BLaER1 treated with 17β-estradiol and CSF1 and Interleukin-3, amounts not matched to agents 10 nM and 100 nM (cell line): ENCODE measurements around the gene LHX6.

Experiments used
- H3K27ac ChIP-seq, 11 experiments: shearing (Covaris generic); formaldehyde crosslinking; 2 replicates each; pipeline ENCODE4 v1.8.1; 2022
- H3K27me3 ChIP-seq, 11 experiments: shearing (Covaris generic); formaldehyde crosslinking; 2 replicates each; pipeline ENCODE4 v1.8.1; 2022
- H3K36me3 ChIP-seq, 11 experiments: shearing (Covaris generic); formaldehyde crosslinking; 2 replicates each; pipeline ENCODE4 v1.8.1; 2022
- H3K4me1 ChIP-seq, 10 experiments: shearing (Covaris generic); formaldehyde crosslinking; 2 replicates each; pipeline ENCODE4 v1.8.1; 2022
- H3K4me2 ChIP-seq, 11 experiments: shearing (Covaris generic); formaldehyde crosslinking; 2 replicates each; pipeline ENCODE4 v1.8.1; 2022
- H3K4me3 ChIP-seq, 10 experiments: shearing (Covaris generic); formaldehyde crosslinking; 2 replicates each; pipeline ENCODE4 v1.8.1; 2022
- H3K9ac ChIP-seq, 11 experiments: shearing (Covaris generic); formaldehyde crosslinking; 2 replicates each; pipeline ENCODE4 v1.8.1; 2022
- H3K9me3 ChIP-seq, 11 experiments: shearing (Covaris generic); formaldehyde crosslinking; replicated peaks in 1 of 11; 2 replicates each; pipeline ENCODE4 v1.8.1; 2022
- H4K20me1 ChIP-seq, 11 experiments: shearing (Covaris generic); formaldehyde crosslinking; 2 replicates each; pipeline ENCODE4 v1.8.1; 2022
- Cebpa-rat ChIP-seq, 11 experiments: shearing (Covaris generic); IDR thresholded peaks; 2 replicates each; pipeline ENCODE4 v1.8.1; 2022

The LHX6 gene

GRCh38 chr9:122205176-122205575 lies 23.6 kb downstream of the LHX6 start:
- no peak overlapping the region for H3K9ac ChIP-seq
- H3K4me3 ChIP-seq: no peak overlapping the region
- no peaks in the 10 kb centered on the region for H3K9me3 ChIP-seq
- H3K27ac ChIP-seq: no peak overlapping the region
- no peak for TF ChIP-seq Cebpa-rat (IDR thresholded peaks at IDR 0.05)
- no peaks in the 10 kb centered on the region for H3K36me3 ChIP-seq
- no peak overlapping the region for H3K4me2 ChIP-seq
- H3K27me3 ChIP-seq: no peaks in the 10 kb centered on the region
- no peaks in the 10 kb centered on the region for H3K4me1 ChIP-seq
- no peaks in the 10 kb centered on the region; a peak in 1 of 22 replicates for H4K20me1 ChIP-seq

- Histone ChIP-seq H4K20me1 (no peaks in the 10 kb centered on the region; a peak in 1 of 22 replicates), H3K9ac (no peak overlapping the region), H3K36me3 (no peaks in the 10 kb centered on the region), H3K9me3 (no peaks in the 10 kb centered on the region), H3K4me3 (no peak overlapping the region), H3K27me3 (no peaks in the 10 kb centered on the region), H3K4me1 (no peaks in the 10 kb centered on the region), H3K27ac (no peak overlapping the region), H3K4me2 (no peak overlapping the region)
- TF ChIP-seq Cebpa-rat (IDR thresholded peaks at IDR 0.05): no peak
Observed at GRCh38 chr9:122204491-122204890, 24.3 kb downstream of the LHX6 start.

- TF ChIP-seq Cebpa-rat (IDR thresholded peaks at IDR 0.05): no peak
- H3K4me3 ChIP-seq: no peak overlapping the region
- no peak overlapping the region for H3K27ac ChIP-seq
- no peaks in the 10 kb centered on the region for H3K27me3 ChIP-seq
- no peaks in the 10 kb centered on the region; a peak in 1 of 22 replicates for H4K20me1 ChIP-seq
- no peaks in the 10 kb centered on the region for H3K9me3 ChIP-seq
- no peak overlapping the region for H3K9ac ChIP-seq
- no peaks in the 10 kb centered on the region for H3K4me1 ChIP-seq
- H3K36me3 ChIP-seq: no peaks in the 10 kb centered on the region
- no peak overlapping the region for H3K4me2 ChIP-seq
Observed at GRCh38 chr9:122204055-122204454, 24.7 kb downstream of the LHX6 start.

DNA sequence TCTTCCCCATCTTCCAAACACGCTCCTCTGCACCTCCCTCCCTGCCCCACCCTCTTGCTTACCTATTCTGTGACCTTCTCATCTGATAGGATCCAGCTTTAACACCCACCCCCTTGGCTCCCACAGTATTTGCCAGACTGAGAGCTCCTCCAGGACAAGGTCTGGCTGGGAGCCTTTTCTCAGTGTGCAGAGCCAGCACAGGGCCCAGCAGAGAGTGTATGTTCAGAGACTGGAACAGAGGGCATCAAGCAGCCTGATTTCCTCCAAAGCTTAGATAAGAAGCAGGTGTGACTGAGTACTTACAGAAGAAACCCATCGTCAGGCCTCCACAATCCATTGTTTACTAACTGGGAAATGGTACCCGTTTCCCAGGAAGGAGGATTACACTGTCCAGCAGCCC lies 26.6 kb downstream of the LHX6 start:
- Histone ChIP-seq H3K9me3 (no peaks in the 10 kb centered on the region), H3K36me3 (no peaks in the 10 kb centered on the region), H3K4me2 (no peak overlapping the region), H3K4me3 (no peak overlapping the region), H3K9ac (no peak overlapping the region), H3K27me3 (no peaks in the 10 kb centered on the region), H4K20me1 (no peaks in the 10 kb centered on the region; a peak in 1 of 22 replicates), H3K27ac (no peak overlapping the region), H3K4me1 (no peaks in the 10 kb centered on the region)
- no peak for TF ChIP-seq Cebpa-rat (IDR thresholded peaks at IDR 0.05)

DNA sequence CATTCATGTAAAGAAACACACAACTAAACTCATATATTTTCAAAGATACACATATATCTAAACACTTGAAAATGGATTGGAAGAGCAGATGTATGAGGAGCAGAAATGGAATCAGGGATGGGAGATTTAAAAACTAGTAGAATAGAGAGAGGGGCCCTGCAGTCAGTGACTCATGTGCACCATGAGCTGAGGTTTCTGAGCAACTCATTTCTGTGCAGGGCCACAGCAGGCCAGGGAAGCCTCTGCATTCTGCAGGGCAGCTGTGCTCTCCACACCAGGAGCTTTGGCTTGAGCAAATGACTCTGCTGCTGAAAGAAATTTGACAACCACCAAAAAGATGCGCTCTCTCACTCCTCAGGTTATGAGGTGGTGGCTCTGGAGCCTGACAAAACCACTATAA lies 27.1 kb downstream of the LHX6 start:
- H3K36me3 ChIP-seq: no peaks in the 10 kb centered on the region
- H3K4me2 ChIP-seq: no peak overlapping the region
- TF ChIP-seq Cebpa-rat (IDR thresholded peaks at IDR 0.05): no peak
- no peak overlapping the region for H3K9ac ChIP-seq
- H4K20me1 ChIP-seq: no peaks in the 10 kb centered on the region
- no peaks in the 10 kb centered on the region for H3K27me3 ChIP-seq
- no peaks in the 10 kb centered on the region for H3K4me1 ChIP-seq
- H3K27ac ChIP-seq: no peak overlapping the region
- H3K4me3 ChIP-seq: no peak overlapping the region
- H3K9me3 ChIP-seq: no peaks in the 10 kb centered on the region

GRCh38 chr9:122200960-122201595 lies 27.7 kb downstream of the LHX6 start:
- no peak overlapping the region for H3K4me2 ChIP-seq
- TF ChIP-seq Cebpa-rat (IDR thresholded peaks at IDR 0.05): no peak
- H3K9ac ChIP-seq: no peak overlapping the region
- no peaks in the 10 kb centered on the region for H4K20me1 ChIP-seq
- no peaks in the 10 kb centered on the region for H3K27me3 ChIP-seq
- H3K9me3 ChIP-seq: no peaks in the 10 kb centered on the region
- H3K36me3 ChIP-seq: no peaks in the 10 kb centered on the region
- H3K4me3 ChIP-seq: no peak overlapping the region
- no peak overlapping the region for H3K27ac ChIP-seq
- no peaks in the 10 kb centered on the region for H3K4me1 ChIP-seq

DNA sequence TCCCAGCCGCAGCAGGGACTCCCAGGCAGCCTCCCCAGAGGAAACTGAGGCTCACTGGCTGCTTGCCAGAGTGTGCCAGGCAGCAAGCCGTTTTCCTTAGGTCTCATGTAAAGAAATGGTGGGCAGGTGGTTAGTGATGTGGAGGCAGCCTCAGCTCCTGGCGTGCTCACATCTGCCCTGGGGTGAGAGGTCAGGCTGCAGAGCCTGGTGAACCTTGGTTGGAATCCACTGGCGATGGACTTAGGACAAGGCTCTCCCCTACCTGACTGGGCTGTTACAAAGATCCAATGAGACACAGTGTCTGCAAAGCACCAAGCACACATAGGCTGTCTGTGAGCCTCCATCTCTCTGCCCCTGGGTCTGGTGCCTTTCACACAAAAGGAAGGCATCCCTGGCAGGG lies 30.9 kb downstream of the LHX6 start:
- Histone ChIP-seq H3K36me3 (no peaks in the 10 kb centered on the region), H3K9ac (no peak overlapping the region), H3K9me3 (no peaks in the 10 kb centered on the region), H3K4me3 (no peak overlapping the region), H3K27ac (no peak overlapping the region), H4K20me1 (no peaks in the 10 kb centered on the region), H3K4me1 (no peaks in the 10 kb centered on the region), H3K27me3 (no peaks in the 10 kb centered on the region), H3K4me2 (no peak overlapping the region)
- no peak for TF ChIP-seq Cebpa-rat (IDR thresholded peaks at IDR 0.05)

DNA sequence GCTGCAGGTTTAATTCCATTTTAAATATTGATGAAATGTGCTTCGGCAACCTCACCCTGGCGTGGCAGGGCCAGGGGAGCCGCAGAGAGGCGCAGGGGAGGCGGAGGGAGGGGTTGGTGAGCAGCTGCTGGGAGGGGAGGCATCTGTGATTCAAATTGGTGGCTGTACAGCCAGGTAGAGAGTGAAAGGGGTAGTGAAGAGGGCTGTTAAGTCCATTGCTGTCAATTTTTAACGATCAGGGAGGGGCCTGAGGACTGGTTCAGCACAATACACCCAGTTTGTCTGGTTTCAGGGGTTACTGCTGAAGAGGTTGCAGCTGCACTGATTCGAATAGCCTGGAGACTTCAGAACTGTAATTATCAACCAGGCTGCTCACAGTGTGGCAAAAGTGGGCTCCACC lies 31.3 kb downstream of the LHX6 start:
- no peak for TF ChIP-seq Cebpa-rat (IDR thresholded peaks at IDR 0.05)
- Histone ChIP-seq H3K9ac (no peak overlapping the region), H3K4me3 (no peak overlapping the region), H3K36me3 (no peaks in the 10 kb centered on the region), H3K27me3 (no peaks in the 10 kb centered on the region), H4K20me1 (no peaks in the 10 kb centered on the region), H3K27ac (no peak overlapping the region), H3K9me3 (no peaks in the 10 kb centered on the region), H3K4me2 (no peak overlapping the region), H3K4me1 (peaks cover 0 to 1% (median 0%) of the 10 kb centered on the region in 10 experiments; a peak in 1 of 20 replicates)

- no peaks in the 10 kb centered on the region for H4K20me1 ChIP-seq
- no peaks in the 10 kb centered on the region for H3K27me3 ChIP-seq
- no peak overlapping the region for H3K4me3 ChIP-seq
- H3K36me3 ChIP-seq: no peaks in the 10 kb centered on the region
- H3K9me3 ChIP-seq: no peaks in the 10 kb centered on the region
- no peak overlapping the region for H3K4me2 ChIP-seq
- H3K4me1 ChIP-seq: peaks cover 0 to 9% (median 0%) of the 10 kb centered on the region in 10 experiments; a peak in 4 of 20 replicates
- no peak overlapping the region for H3K9ac ChIP-seq
- H3K27ac ChIP-seq: no peak overlapping the region
- no peak for TF ChIP-seq Cebpa-rat (IDR thresholded peaks at IDR 0.05)
Observed at GRCh38 chr9:122195875-122196274, 32.9 kb downstream of the LHX6 start.

DNA sequence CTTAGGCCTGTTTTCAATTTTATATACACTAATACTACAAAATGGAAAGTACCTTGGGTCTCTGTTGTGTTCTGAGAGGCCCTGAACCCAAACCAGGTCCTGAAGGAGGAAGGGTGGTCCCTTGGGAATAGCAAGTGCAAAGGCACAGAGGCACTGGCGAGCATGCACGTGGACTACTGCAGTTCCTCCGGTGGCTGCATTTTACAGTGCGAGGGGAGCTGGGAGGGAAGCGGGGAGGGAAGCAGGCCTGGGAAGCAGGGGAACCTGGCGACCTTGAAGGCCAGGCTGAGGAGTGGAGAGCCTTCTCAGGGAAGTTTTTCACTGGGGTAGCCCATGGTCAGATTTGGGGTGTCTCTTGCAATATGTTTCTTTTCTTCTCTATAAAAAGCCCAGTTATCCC lies 35.1 kb downstream of the LHX6 start:
- Histone ChIP-seq H3K4me1 (peaks cover 0 to 11% (median 0%) of the 10 kb centered on the region in 10 experiments; a peak in 4 of 20 replicates), H3K4me3 (no peak overlapping the region), H4K20me1 (no peaks in the 10 kb centered on the region), H3K27ac (no peak overlapping the region), H3K9me3 (no peaks in the 10 kb centered on the region), H3K27me3 (no peaks in the 10 kb centered on the region), H3K36me3 (no peaks in the 10 kb centered on the region), H3K4me2 (no peak overlapping the region), H3K9ac (no peak overlapping the region)
- TF ChIP-seq Cebpa-rat (IDR thresholded peaks at IDR 0.05): no peak
